Tibial nerve (tissue), 3 donors: ENCODE data around the gene BACH1.

Experiments
- POLR2A ChIP-seq, 2 donors: fragments of 450-650 bp; IDR thresholded peaks; one replicate each; pipeline ENCODE4 v1.6.1; 2017; ENCODE audit warnings: antibody characterized with exemption in 2 of 2, mild to moderate bottlenecking in 2 of 2, moderate library complexity in 2 of 2
- TF ChIP-seq, protein P1 (sequence below), 5 experiments: fragments of 200-600 bp in 3 of 5; fragments of 450-650 bp in 2 of 5; sonication (generic) in 3 of 5; IDR thresholded peaks; one replicate each; pipeline ENCODE4 v1.5.1; 2016 to 2019; ENCODE audit warnings: antibody characterized with exemption in 5 of 5, mild to moderate bottlenecking in 3 of 5, moderate library complexity in 2 of 5

DNA sequence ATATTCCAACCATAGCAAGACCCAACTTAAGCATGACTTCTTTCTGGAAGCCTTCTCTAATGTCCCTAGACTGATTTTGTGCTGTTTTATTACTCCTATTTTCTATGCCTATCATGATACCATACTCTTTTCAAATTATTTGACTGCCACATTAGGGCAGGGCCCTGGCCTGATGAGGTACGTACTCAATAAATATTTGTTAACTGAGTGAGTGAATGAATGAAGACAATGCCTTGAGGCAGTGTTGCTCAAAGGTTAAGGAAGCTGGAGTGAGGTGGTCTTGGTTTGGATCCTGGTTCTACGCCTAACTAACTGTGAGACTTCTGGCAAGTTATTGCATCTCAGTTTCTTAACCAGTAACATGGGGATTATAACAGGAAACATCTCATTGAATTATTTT is 38.3 kb upstream of the BACH1 start:
- TF ChIP-seq, protein P1, sequence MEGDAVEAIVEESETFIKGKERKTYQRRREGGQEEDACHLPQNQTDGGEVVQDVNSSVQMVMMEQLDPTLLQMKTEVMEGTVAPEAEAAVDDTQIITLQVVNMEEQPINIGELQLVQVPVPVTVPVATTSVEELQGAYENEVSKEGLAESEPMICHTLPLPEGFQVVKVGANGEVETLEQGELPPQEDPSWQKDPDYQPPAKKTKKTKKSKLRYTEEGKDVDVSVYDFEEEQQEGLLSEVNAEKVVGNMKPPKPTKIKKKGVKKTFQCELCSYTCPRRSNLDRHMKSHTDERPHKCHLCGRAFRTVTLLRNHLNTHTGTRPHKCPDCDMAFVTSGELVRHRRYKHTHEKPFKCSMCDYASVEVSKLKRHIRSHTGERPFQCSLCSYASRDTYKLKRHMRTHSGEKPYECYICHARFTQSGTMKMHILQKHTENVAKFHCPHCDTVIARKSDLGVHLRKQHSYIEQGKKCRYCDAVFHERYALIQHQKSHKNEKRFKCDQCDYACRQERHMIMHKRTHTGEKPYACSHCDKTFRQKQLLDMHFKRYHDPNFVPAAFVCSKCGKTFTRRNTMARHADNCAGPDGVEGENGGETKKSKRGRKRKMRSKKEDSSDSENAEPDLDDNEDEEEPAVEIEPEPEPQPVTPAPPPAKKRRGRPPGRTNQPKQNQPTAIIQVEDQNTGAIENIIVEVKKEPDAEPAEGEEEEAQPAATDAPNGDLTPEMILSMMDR (IDR thresholded peaks at IDR 0.05), result no peak
- no peak for TF ChIP-seq POLR2A (IDR thresholded peaks at IDR 0.05)
